ENCODE results near the gene CDH4. TPM values are rescaled to one million over a fixed set of nuclear protein-coding genes. Genes with fewer than 3 reads are reported as not detected.

CDH4 gene
- total and polyA plus RNA-seq, 2 of the 4 experiments (the other 2 are of a cell fraction) = 1.6 to 3.5 TPM

DNA sequence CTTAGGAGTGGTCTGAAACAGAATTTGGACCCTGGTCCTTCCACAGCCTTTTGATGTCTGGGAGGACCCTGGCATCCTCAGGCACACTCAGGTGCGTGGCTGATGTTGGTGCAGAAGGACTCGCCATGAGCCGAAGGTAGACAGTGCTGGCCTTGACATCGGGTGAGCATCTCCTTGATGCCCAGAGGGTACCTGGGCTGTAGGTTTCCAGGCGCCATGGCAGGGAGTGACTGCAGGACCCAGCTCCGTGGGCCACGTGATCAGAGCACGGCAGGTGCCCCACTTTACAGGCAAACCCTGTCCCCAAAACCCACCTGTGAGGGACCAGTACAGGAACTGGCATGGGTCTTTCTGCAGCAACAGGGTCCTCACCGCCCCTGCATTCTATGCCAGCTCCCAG is 319.2 kb downstream of the CDH4 start:
- H3K9me1 ChIP-seq (ENCODE audit: insufficient read depth, low read length) = peaks cover 4% of the 10 kb centered on the region; the same call in 1 of the 2 replicates
- H2AK9ac ChIP-seq (replicated peaks; ENCODE audit: low read depth, low read length, poor library complexity) = no peak overlapping the region
- H3K9ac ChIP-seq (ENCODE audit: low read depth, low read length) = no peak overlapping the region
- no peak for ATAC-seq (ENCODE audit: low read depth)
- POLR2A ChIA-PET (ENCODE audit: unreplicated experiment) = no interaction called here
- TF ChIP-seq NFE2L2 (IDR thresholded peaks at IDR 0.05; ENCODE audit: low read depth, low read length) (no peak), CHD1 (IDR thresholded peaks at IDR 0.05; ENCODE audit: low read depth, low read length) (no peak), SMC3 (IDR thresholded peaks at IDR 0.05; ENCODE audit: low read depth, low read length) (no peak), POLR2A (IDR thresholded peaks at IDR 0.05; ENCODE audit: low read depth, low read length) (no peak), MAFK (IDR thresholded peaks at IDR 0.05; ENCODE audit: low read depth, low read length) (no peak), RCOR1 (IDR thresholded peaks at IDR 0.05; ENCODE audit: insufficient replicate concordance, low read length) (no peak), MXI1 (IDR thresholded peaks at IDR 0.05; ENCODE audit: borderline replicate concordance, low read depth, low read length) (no peak), RAD21 (IDR thresholded peaks at IDR 0.05; ENCODE audit: low read length) (no peak)
- TF ChIP-seq, protein P1, sequence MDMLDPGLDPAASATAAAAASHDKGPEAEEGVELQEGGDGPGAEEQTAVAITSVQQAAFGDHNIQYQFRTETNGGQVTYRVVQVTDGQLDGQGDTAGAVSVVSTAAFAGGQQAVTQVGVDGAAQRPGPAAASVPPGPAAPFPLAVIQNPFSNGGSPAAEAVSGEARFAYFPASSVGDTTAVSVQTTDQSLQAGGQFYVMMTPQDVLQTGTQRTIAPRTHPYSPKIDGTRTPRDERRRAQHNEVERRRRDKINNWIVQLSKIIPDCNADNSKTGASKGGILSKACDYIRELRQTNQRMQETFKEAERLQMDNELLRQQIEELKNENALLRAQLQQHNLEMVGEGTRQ (IDR thresholded peaks at IDR 0.05; ENCODE audit: low read depth, low read length) = no peak
- dilution Hi-C loops (cut with HindIII; ENCODE audit: low sequenced_read_pairs, unreplicated experiment) = no loop called here
- H3K4ac ChIP-seq (ENCODE audit: low read depth, low read length) = no peak overlapping the region
- no peak overlapping the region for H3K14ac ChIP-seq (replicated peaks; ENCODE audit: low read depth, low read length)
- H3K4me2 ChIP-seq (ENCODE audit: low read depth, low read length) = no peak overlapping the region
- no peak overlapping the region for H3K56ac ChIP-seq (ENCODE audit: extremely low read depth, insufficient read depth, low read length)
- H2AFZ ChIP-seq (replicated peaks; ENCODE audit: low read length, poor library complexity) = no peak overlapping the region
- no peak overlapping the region for H3K18ac ChIP-seq (ENCODE audit: low read depth, low read length)
- no peaks in the 10 kb centered on the region for H3K79me1 ChIP-seq (ENCODE audit: low read depth in 1 of 2, low read length in 2 of 2)
- no peaks in the 10 kb centered on the region for H3K4me1 ChIP-seq (ENCODE audit: control insufficient read depth, insufficient read depth, low read length)
- no peak overlapping the region for H2BK5ac ChIP-seq (ENCODE audit: low read depth, low read length, poor library complexity, severe bottlenecking)
- DNase-seq = no peak
- CTCF ChIA-PET = no interaction called here
- H3K27me3 ChIP-seq (ENCODE audit: control insufficient read depth, insufficient read depth, low read length) = peaks cover 3% of the 10 kb centered on the region; the same call in 1 of the 2 replicates
- no peaks in the 10 kb centered on the region for H4K20me1 ChIP-seq (ENCODE audit: insufficient read depth, low read length)
- no peak overlapping the region for H4K5ac ChIP-seq (ENCODE audit: low read depth, low read length)
- no peak overlapping the region for H4K91ac ChIP-seq (ENCODE audit: insufficient read depth, low read depth, low read length)
- H2AK5ac ChIP-seq (ENCODE audit: low read depth, low read length) = no peak overlapping the region
- peaks cover 3% of the 10 kb centered on the region for H3K9me3 ChIP-seq (ENCODE audit: control insufficient read depth, insufficient read depth, low read length)
- intact Hi-C loops (cut with micrococcal nuclease) = no loop called here
- H3K4me3 ChIP-seq (ENCODE audit: insufficient read depth, low read depth, low read length) = no peak overlapping the region
- H4K8ac ChIP-seq (ENCODE audit: low read depth in 2 of 2, low read length in 2 of 2) = no peak overlapping the region
- H3K36me3 ChIP-seq (ENCODE audit: control insufficient read depth, insufficient read depth, low read length) = no peaks in the 10 kb centered on the region
- no peak overlapping the region for H3K23ac ChIP-seq (ENCODE audit: low read depth, low read length)
- no peak overlapping the region for H2BK20ac ChIP-seq (ENCODE audit: low read depth, low read length)
- no peak overlapping the region for H3K27ac ChIP-seq (ENCODE audit: insufficient read depth, low read length)
- no TSS peak for BruUV-seq (replicated peaks)
- 96% methylated on average over 3 of the region's 9 CpGs; no CpG with 5 or more reads in 1 of the 2 experiments for WGBS, 2 experiments (ENCODE audit: extremely low coverage in 2 of 2, insufficient read length in 1 of 2)
- no peak overlapping the region for H2BK15ac ChIP-seq (ENCODE audit: low read depth, low read length)
- no peak overlapping the region for H2BK120ac ChIP-seq (ENCODE audit: low read depth, low read length)
- in situ Hi-C loops (cut with MboI; ENCODE audit: low sequenced_read_pairs) = no loop called here

Measured in IMR-90 (cell line).